Ovary (tissue), 9 donors: Measurements from ENCODE around the gene SLC46A1. TPM values are rescaled to one million over a fixed set of nuclear protein-coding genes. Genes with fewer than 3 reads are reported as not detected.

Source experiments
- DNase-seq, 5 donors: peaks; one replicate each; pipeline ENCODE4 v3.0.0-alpha.2; 2019 to 2020
- H3K27ac ChIP-seq, 2 donors: fragments of 200-600 bp; one replicate each; pipeline versions ENCODE4 v1.5.1 to v1.8.0; 2019 to 2022
- H3K27me3 ChIP-seq: fragments of 200-600 bp; one replicate; pipeline ENCODE4 v1.8.0; 2022
- H3K36me3 ChIP-seq: fragments of 200-600 bp; sonication (generic); one replicate; pipeline ENCODE4 v1.5.1; 2019
- H3K4me1 ChIP-seq: one replicate; pipeline ENCODE4 v1.8.1; 2013; ENCODE audit warnings: mild to moderate bottlenecking, moderate library complexity; ENCODE audit not compliant: insufficient read depth
- H3K4me3 ChIP-seq: fragments of 200-600 bp; sonication (generic); one replicate; pipeline ENCODE4 v1.5.1; 2017
- H3K9me3 ChIP-seq, 2 donors: fragments of 200-600 bp in 1 of 2; sonication (generic) in 1 of 2; one replicate each; pipeline versions ENCODE4 v1.5.1 to v1.8.1; 2013 to 2019; ENCODE audit warnings: mild to moderate bottlenecking in 1 of 2, moderate library complexity in 1 of 2
- CTCF ChIP-seq, 3 donors: fragments of 450-650 bp in 2 of 3; fragments of 200-600 bp in 1 of 3; IDR thresholded peaks; one replicate each; pipeline versions ENCODE4 v1.5.1 to v1.8.0; 2016 to 2022; ENCODE audit warnings: antibody characterized with exemption in 3 of 3, mild to moderate bottlenecking in 1 of 3
- EP300 ChIP-seq: sonication (generic); formaldehyde crosslinking; IDR thresholded peaks from one replicate; pipeline ENCODE4 v1.6.1; 2017; ENCODE audit warnings: antibody characterized with exemption
- POLR2A ChIP-seq: fragments of 450-650 bp; IDR thresholded peaks from one replicate; pipeline ENCODE4 v1.6.1; 2017; ENCODE audit warnings: antibody characterized with exemption, mild to moderate bottlenecking, moderate library complexity
- WGBS, 3 donors: extraction: QIAGEN DNeasy Blood & Tissue Kit in 1 of 3; methylation state at CpG; one replicate each; pipeline versions ENCODE4 v1.1.5 to v1.1.7; 2013 to 2017; 5-methylcytosine and 5-hydroxymethylcytosine counted together
- intact Hi-C, 4 donors: fragments of 100-400 bp; cut with DNase I; formaldehyde crosslinking; loops; one replicate each; pipeline versions ENCODE4 v1.11.0 to v1.15.1; 2022 to 2023
- polyA plus RNA-seq, 2 donors: library from polyadenylated mRNA; stranded (reverse); fragments of 200-250 nt in 1 of 2; fragments of 350-450 nt in 1 of 2; fragmentation: Illumina TruSeq in 1 of 2; extraction: RNeasy Lipid Tissue Mini Kit (QIAGEN cat#74804) in 1 of 2; gene quantifications; one replicate each; pipeline ENCODE4 v1.2.3, GENCODE V29; 2013 to 2014
- total RNA-seq, 7 donors: library from RNA; depleted of rRNA in 2 of 7; stranded (reverse); fragments of >200 nt in 2 of 7; fragmentation: NEBNext Ultra II Directional in 3 of 7; extraction: Animal tissue kit (Norgen Biotek cat#: 25700) in 3 of 7; gene quantifications; one replicate each; pipeline versions ENCODE4 v1.1.0 to v1.2.4, GENCODE V29; 2016 to 2023
- donor health status: DM: no; HTN: no; CAD: no; lungs with moderate emphysema.
- donor health status: DM: no; HTN: no; CAD: no.
- donor health status: Bipolar disorder and iron deficiency.
- donor health status: DM: yes; HTN: yes; CAD: no.
- donor health status: DM: no; HTN: no; CAD: no.
- donor health status: DM: yes; HTN: yes; CAD: no.

Gene SLC46A1
- total and polyA plus RNA-seq, 9 donors, result 4.0 to 32.2 (median 12.2) TPM

GRCh38 chr17:28415886-28416285 lies 9.9 kb upstream of the SLC46A1 start:
- Histone ChIP-seq H3K4me1 (no peaks in the 10 kb centered on the region), H3K27me3 (no peaks in the 10 kb centered on the region), H3K4me3 (no peak overlapping the region), H3K27ac (no peak overlapping the region), H3K9me3 (no peaks in the 10 kb centered on the region), H3K36me3 (no peaks in the 10 kb centered on the region)
- TF ChIP-seq CTCF (IDR thresholded peaks at IDR 0.05) (no peak), EP300 (no peak), POLR2A (no peak)
- intact Hi-C loops, result no loop called here
- no peak for DNase-seq
- 85 to 90% (median 89%) methylated on average over 3 of the region's 3 CpGs for WGBS, 3 donors

GRCh38 chr17:28413804-28414203 lies 7.8 kb upstream of the SLC46A1 start:
- Histone ChIP-seq H3K4me1 (no peaks in the 10 kb centered on the region), H3K27ac (no peak overlapping the region), H3K36me3 (no peaks in the 10 kb centered on the region), H3K4me3 (no peak overlapping the region), H3K27me3 (no peaks in the 10 kb centered on the region), H3K9me3 (no peaks in the 10 kb centered on the region)
- 45 to 60% (median 55%) methylated on average over 7 of the region's 7 CpGs for WGBS, 3 donors
- no peak for TF ChIP-seq POLR2A
- intact Hi-C loops, result no loop called here
- no peak for DNase-seq

DNA sequence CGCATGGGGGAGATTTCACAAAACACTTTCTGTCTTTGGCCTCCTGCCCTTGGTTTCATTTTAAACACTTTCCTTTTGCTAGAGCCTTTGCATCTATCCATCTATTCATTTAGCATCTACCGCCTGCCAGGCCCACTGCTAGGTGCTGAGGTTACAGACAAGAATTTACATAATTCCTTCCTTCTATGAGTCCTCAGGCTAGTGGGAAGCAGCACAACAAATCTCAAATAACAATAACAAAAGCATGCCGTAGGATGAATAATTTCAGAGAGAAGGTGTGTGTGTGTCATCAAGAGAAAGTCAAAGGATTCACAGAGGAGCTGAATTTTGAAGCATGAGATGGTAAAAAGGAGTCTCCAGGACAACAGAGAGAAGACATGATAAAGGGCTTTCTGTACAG lies 6.1 kb upstream of the SLC46A1 start:
- DNase-seq, result no peak
- no peaks in the 10 kb centered on the region for H3K36me3 ChIP-seq
- no peak overlapping the region for H3K27ac ChIP-seq
- H3K9me3 ChIP-seq, result no peaks in the 10 kb centered on the region
- H3K27me3 ChIP-seq, result no peaks in the 10 kb centered on the region
- 71 to 81% (median 71%) methylated on average over 3 of the region's 3 CpGs for WGBS, 3 donors
- TF ChIP-seq CTCF (IDR thresholded peaks at IDR 0.05) (no peak), EP300 (no peak), POLR2A (no peak)
- intact Hi-C loops, result no loop called here
- no peaks in the 10 kb centered on the region for H3K4me1 ChIP-seq
- H3K4me3 ChIP-seq, result no peak overlapping the region

- intact Hi-C loops, result no loop called here
- DNase-seq, result no peak
- Histone ChIP-seq H3K36me3 (no peaks in the 10 kb centered on the region), H3K4me1 (peaks cover 7% of the 10 kb centered on the region), H3K27me3 (no peaks in the 10 kb centered on the region), H3K27ac (no peak overlapping the region), H3K9me3 (no peaks in the 10 kb centered on the region), H3K4me3 (no peak overlapping the region)
- 68 to 95% (median 94%) methylated on average over 1 of the region's 1 CpG for WGBS, 3 donors
- TF ChIP-seq CTCF (IDR thresholded peaks at IDR 0.05), result no peak
- no peak for TF ChIP-seq POLR2A
- no peak for TF ChIP-seq EP300
Measured at GRCh38 chr17:28407974-28408306, 1.9 kb upstream of the SLC46A1 start.

DNA sequence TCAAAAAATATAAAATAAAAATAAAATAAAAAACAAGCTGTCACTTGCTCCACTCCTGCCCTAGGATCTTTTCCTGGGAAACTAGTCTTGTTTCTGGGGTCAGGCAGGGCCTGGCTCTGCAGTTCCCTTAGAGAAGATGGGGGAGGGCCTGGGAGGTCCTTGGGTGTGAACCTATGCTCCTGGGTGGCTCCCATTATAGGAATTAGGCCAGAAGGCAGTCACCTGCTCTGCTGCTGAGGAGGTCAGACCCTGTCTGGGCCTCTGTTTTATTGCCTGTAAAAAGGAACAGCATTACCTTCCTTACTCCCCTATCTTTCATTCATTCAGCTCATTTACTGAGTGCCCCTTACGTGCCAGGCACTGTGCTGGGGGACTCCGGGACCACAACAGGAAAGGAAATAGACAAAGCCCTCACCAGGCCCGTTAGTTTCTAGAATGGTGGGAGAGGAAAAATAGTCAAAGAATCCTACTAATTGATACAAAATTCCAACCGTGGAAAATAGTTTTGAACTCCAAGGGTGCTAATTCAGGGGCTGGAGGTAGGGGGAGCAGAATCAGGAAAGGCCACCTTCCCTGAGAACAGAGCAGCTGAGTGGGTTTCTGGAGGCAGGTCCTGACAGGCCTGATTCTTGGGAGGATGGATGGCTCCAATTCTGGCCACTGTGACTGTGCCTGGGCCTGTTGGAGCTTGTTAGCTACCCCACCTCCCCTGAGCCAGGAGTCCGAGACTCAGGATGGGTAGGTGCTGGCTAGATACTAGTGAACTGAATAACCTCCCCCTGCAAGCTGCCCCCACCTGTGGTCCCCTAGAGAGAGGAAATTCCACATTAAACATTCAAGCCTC lies 1.3 kb upstream of the SLC46A1 start:
- peak in 1 of 5 donors; percentile 16 for DNase-seq
- H3K4me1 ChIP-seq, result peaks cover 7% of the 10 kb centered on the region
- intact Hi-C loops, result no loop called here
- no peaks in the 10 kb centered on the region for H3K36me3 ChIP-seq
- WGBS, 3 donors, result 67 to 71% (median 70%) methylated on average over 5 of the region's 5 CpGs
- H3K27ac ChIP-seq, result no peak overlapping the region
- H3K27me3 ChIP-seq, result no peaks in the 10 kb centered on the region
- no peak for TF ChIP-seq EP300
- no peak for TF ChIP-seq POLR2A
- no peak for TF ChIP-seq CTCF (IDR thresholded peaks at IDR 0.05)
- no peaks in the 10 kb centered on the region for H3K9me3 ChIP-seq
- H3K4me3 ChIP-seq, result no peak overlapping the region
